CD4-positive, alpha-beta T cell treated with Interleukin-4 for 4 hours (primary cell): Measurements from ENCODE around the gene LRRC61.
"Not testable (repeated sequence)": the region's sequence is repeated elsewhere in the genome, so short reads cannot be mapped to it uniquely, and the experiment has no call there.

Source experiments
- DNase-seq: peaks from one replicate; pipeline ENCODE4 v3.0.0-alpha.2; 2020

LRRC61 gene

DNA sequence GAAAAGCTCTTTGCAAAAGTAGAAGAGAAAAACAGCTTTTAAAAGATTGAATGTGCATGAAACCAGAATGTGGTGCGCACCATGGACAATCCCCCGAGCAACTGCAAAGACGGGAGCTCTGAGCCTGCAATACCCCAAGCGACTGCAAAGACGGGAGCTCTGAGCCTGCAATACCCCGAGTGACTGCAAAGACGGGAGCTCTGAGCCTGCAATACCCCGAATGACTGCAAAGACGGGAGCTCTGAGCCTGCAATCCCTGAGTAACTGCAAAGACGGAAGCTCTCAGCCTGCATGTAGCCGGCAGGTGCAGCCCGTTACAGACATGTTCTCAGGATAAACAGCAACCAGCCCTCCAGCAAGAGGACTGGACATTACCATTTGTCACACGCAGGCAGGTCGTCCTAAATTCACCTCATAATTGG, 62.2 kb downstream of the LRRC61 start:
- DNase-seq = no peak

- DNase-seq = not testable (repeated sequence)
These were observed 62.7 kb downstream of the LRRC61 start for GRCh38 chr7:150385884-150386283.
